ENCODE measurements around the gene RRP9. TPM values are rescaled to one million over a fixed set of nuclear protein-coding genes. Genes with fewer than 3 reads are reported as not detected.

The RRP9 gene
- total RNA-seq, 1 experiment from 2014 or later: 49.9 TPM

DNA sequence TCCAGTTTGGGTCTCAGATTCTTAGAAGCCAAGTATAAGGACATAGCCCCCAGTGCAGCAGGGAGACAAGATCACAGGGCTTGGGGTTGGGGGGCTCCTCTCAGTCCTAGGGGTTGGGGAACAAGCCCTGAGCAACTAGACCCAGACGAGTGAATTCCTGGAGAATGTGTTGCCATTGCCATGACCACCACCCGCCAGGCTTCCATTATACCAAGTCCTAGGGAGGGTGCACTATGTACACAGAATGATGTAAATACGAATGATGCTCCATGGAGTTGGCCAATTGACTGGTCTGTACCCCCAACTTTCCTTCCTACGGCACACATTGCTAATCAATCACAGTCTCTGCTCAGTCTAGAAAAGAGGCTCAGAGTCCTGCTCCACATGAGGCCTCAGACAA is 47.3 kb downstream of the RRP9 start:
- peaks cover 4% of the 10 kb centered on the region for H3K4me1 Mint-ChIP-seq
- peaks cover 5% of the 10 kb centered on the region for H3K27me3 Mint-ChIP-seq (ENCODE audit: low read depth)
- H3K36me3 Mint-ChIP-seq: peaks cover 8% of the 10 kb centered on the region; the same call in 1 of the 2 replicates
- no peak overlapping the region for H3K4me3 Mint-ChIP-seq
- H3K9me3 Mint-ChIP-seq: peaks cover 20% of the 10 kb centered on the region
- H3K27ac Mint-ChIP-seq: no peak overlapping the region
- TF ChIP-seq USF2 (CRISPR knock-in tag; IDR thresholded peaks at IDR 0.05) (no peak), ATF2 (CRISPR knock-in tag; IDR thresholded peaks at IDR 0.05; ENCODE audit: borderline replicate concordance, low read depth) (no peak), TEAD1 (CRISPR knock-in tag; IDR thresholded peaks at IDR 0.05) (no peak), GTF2I (CRISPR knock-in tag; conservative IDR thresholded peaks at IDR 0.05) (no peak), FOXJ3 (CRISPR knock-in tag; IDR thresholded peaks at IDR 0.05; ENCODE audit: borderline replicate concordance) (no peak), IRF2 (CRISPR knock-in tag; IDR thresholded peaks at IDR 0.05; ENCODE audit: borderline replicate concordance, low read depth) (no peak), NFYB (CRISPR knock-in tag; conservative IDR thresholded peaks at IDR 0.05; ENCODE audit: low read depth) (no peak), ZNF532 (CRISPR knock-in tag; IDR thresholded peaks at IDR 0.05; ENCODE audit: borderline replicate concordance) (no peak), RORB (CRISPR knock-in tag; IDR thresholded peaks at IDR 0.05) (no peak), ZNF263 (CRISPR knock-in tag; IDR thresholded peaks at IDR 0.05; ENCODE audit: low read depth) (no peak), SP1 (CRISPR knock-in tag; conservative IDR thresholded peaks at IDR 0.05) (no peak), ZNF317 (CRISPR knock-in tag; IDR thresholded peaks at IDR 0.05; ENCODE audit: borderline replicate concordance, low read depth) (no peak), EMX1 (CRISPR knock-in tag; IDR thresholded peaks at IDR 0.05) (no peak)
- TF ChIP-seq, protein P1, sequence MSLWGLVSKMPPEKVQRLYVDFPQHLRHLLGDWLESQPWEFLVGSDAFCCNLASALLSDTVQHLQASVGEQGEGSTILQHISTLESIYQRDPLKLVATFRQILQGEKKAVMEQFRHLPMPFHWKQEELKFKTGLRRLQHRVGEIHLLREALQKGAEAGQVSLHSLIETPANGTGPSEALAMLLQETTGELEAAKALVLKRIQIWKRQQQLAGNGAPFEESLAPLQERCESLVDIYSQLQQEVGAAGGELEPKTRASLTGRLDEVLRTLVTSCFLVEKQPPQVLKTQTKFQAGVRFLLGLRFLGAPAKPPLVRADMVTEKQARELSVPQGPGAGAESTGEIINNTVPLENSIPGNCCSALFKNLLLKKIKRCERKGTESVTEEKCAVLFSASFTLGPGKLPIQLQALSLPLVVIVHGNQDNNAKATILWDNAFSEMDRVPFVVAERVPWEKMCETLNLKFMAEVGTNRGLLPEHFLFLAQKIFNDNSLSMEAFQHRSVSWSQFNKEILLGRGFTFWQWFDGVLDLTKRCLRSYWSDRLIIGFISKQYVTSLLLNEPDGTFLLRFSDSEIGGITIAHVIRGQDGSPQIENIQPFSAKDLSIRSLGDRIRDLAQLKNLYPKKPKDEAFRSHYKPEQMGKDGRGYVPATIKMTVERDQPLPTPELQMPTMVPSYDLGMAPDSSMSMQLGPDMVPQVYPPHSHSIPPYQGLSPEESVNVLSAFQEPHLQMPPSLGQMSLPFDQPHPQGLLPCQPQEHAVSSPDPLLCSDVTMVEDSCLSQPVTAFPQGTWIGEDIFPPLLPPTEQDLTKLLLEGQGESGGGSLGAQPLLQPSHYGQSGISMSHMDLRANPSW (CRISPR knock-in tag; conservative IDR thresholded peaks at IDR 0.05; ENCODE audit: low read depth): no peak
- TF ChIP-seq, protein P2, sequence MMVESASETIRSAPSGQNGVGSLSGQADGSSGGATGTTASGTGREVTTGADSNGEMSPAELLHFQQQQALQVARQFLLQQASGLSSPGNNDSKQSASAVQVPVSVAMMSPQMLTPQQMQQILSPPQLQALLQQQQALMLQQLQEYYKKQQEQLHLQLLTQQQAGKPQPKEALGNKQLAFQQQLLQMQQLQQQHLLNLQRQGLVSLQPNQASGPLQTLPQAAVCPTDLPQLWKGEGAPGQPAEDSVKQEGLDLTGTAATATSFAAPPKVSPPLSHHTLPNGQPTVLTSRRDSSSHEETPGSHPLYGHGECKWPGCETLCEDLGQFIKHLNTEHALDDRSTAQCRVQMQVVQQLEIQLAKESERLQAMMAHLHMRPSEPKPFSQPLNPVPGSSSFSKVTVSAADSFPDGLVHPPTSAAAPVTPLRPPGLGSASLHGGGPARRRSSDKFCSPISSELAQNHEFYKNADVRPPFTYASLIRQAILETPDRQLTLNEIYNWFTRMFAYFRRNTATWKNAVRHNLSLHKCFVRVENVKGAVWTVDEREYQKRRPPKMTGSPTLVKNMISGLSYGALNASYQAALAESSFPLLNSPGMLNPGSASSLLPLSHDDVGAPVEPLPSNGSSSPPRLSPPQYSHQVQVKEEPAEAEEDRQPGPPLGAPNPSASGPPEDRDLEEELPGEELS (CRISPR knock-in tag; IDR thresholded peaks at IDR 0.05): no peak
- TF ChIP-seq, protein P3, sequence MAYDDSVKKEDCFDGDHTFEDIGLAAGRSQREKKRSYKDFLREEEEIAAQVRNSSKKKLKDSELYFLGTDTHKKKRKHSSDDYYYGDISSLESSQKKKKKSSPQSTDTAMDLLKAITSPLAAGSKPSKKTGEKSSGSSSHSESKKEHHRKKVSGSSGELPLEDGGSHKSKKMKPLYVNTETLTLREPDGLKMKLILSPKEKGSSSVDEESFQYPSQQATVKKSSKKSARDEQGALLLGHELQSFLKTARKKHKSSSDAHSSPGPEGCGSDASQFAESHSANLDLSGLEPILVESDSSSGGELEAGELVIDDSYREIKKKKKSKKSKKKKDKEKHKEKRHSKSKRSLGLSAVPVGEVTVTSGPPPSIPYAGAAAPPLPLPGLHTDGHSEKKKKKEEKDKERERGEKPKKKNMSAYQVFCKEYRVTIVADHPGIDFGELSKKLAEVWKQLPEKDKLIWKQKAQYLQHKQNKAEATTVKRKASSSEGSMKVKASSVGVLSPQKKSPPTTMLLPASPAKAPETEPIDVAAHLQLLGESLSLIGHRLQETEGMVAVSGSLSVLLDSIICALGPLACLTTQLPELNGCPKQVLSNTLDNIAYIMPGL (CRISPR knock-in tag; IDR thresholded peaks at IDR 0.05): no peak
- no peak for DNase-seq (ENCODE audit: low spot score)
- ATAC-seq: no peak
- ChIA-PET POLR2A (no interaction called here), CTCF (interaction anchor here (2.4 kb wide), 1 partner anchor 75 kb away, joined by 12 read pairs; no protein-coding TSS in a partner anchor)

Data from WTC11 (cell line).